Smooth muscle cell (in vitro differentiated cells): ENCODE measurements around the gene ADAMTS12. TPM values are rescaled to one million over a fixed set of nuclear protein-coding genes. Genes with fewer than 3 reads are reported as not detected.

Source experiments
- DNase-seq: peaks from one replicate; lab custom pipeline; 2025; ENCODE audit not compliant: unreplicated experiment; lab: John Stamatoyannopoulos, UW
- H2AFZ ChIP-seq: fragments of 200-600 bp; sonication (generic); 2 replicates; pipeline ENCODE4 v1.6.0; 2016; ENCODE audit warnings: antibody characterized with exemption, low read depth, mild to moderate bottlenecking
- H3F3A ChIP-seq: fragments of 200-600 bp; sonication (generic); 2 replicates; pipeline ENCODE4 v1.6.0; 2017; ENCODE audit warnings: antibody characterized with exemption, low read depth
- H3K27ac ChIP-seq: fragments of 200-600 bp; sonication (generic); 2 replicates; pipeline ENCODE4 v1.5.1; 2016; ENCODE audit warnings: low read depth, mild to moderate bottlenecking
- H3K27me3 ChIP-seq: fragments of 200-600 bp; sonication (generic); 2 replicates; pipeline ENCODE4 v1.6.1; 2016; ENCODE audit warnings: low read depth, mild to moderate bottlenecking
- H3K36me3 ChIP-seq: fragments of 200-600 bp; sonication (generic); 2 replicates; pipeline ENCODE4 v1.5.1; 2016; ENCODE audit warnings: low read depth
- H3K4me1 ChIP-seq: fragments of 200-600 bp; sonication (generic); 2 replicates; pipeline ENCODE4 v1.5.1; 2016; ENCODE audit warnings: low read depth
- H3K4me2 ChIP-seq: fragments of 200-600 bp; sonication (generic); 2 replicates; pipeline ENCODE4 v1.6.0; 2016; ENCODE audit warnings: mild to moderate bottlenecking
- H3K4me3 ChIP-seq: fragments of 200-600 bp; sonication (generic); 2 replicates; pipeline ENCODE4 v1.5.1; 2016; ENCODE audit warnings: mild to moderate bottlenecking
- H3K79me2 ChIP-seq: fragments of 200-600 bp; sonication (generic); 2 replicates; pipeline ENCODE4 v1.6.0; 2016; ENCODE audit warnings: low read depth, mild to moderate bottlenecking
- H3K9ac ChIP-seq: fragments of 200-600 bp; sonication (generic); 2 replicates; pipeline ENCODE4 v1.6.0; 2016; ENCODE audit warnings: low read depth
- H3K9me3 ChIP-seq: fragments of 200-600 bp; sonication (generic); replicated peaks from 2 replicates; pipeline ENCODE4 v1.5.1; 2016; ENCODE audit warnings: low read depth
- H4K20me1 ChIP-seq: fragments of 200-600 bp; sonication (generic); 2 replicates; pipeline ENCODE4 v1.6.0; 2016; ENCODE audit warnings: low read depth
- WGBS: methylation state at CpG from one replicate; pipeline ENCODE4 v1.1.7; 2016; ENCODE audit warnings: low lambda C conversion rate; 5-methylcytosine and 5-hydroxymethylcytosine counted together
- polyA plus RNA-seq: library from polyadenylated mRNA; unstranded; fragments of >200 nt; fragmentation: Nextera tagmentation; extraction: Ambion mirVana; gene quantifications from 2 replicates; pipeline ENCODE4 v1.2.1, GENCODE V29; 2016
- total RNA-seq: library from RNA; depleted of rRNA; stranded (reverse); fragments of >200 nt; gene quantifications from 2 replicates; pipeline ENCODE4 v1.2.3, GENCODE V29; 2014
- TF ChIP-seq, protein P1 (sequence below): fragments of 200-600 bp; sonication (generic); IDR thresholded peaks from 2 replicates; pipeline ENCODE4 v1.5.1; 2017; ENCODE audit warnings: borderline replicate concordance, mild to moderate bottlenecking, antibody characterized with exemption; ENCODE audit not compliant: insufficient read depth, poor library complexity, severe bottlenecking

ADAMTS12 gene
- total and polyA plus RNA-seq, 2 experiments from 2014 or later = 34.3 to 84.9 TPM

DNA sequence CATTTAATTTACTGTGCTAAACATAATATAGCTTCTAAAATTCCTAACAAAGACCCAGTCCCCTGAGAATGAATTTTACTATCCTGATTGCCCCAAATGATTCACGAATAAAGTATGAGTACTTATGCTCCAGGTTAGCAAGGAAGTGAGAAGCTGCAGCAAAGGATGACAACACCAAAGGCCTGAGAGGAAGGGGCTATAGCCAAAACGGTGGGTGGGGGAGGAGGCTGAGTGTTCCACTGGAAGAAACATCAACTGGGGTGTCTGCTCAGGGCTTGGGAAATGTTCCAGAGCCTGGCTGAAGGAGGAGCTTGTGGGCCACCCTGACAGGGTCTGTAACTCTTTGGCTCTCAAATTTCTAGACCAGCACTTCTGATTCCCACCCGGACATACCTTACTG is 157.3 kb downstream of the ADAMTS12 start:
- H3K4me3 ChIP-seq = no peak overlapping the region
- H3K27ac ChIP-seq = peak overlapping the region; percentile 47
- peaks cover 5% of the 10 kb centered on the region for H3K4me1 ChIP-seq
- H4K20me1 ChIP-seq = no peaks in the 10 kb centered on the region
- H3K36me3 ChIP-seq = no peaks in the 10 kb centered on the region
- no peaks in the 10 kb centered on the region for H3K9me3 ChIP-seq
- no peaks in the 10 kb centered on the region for H3K27me3 ChIP-seq
- WGBS = 63% methylated on average over 3 of the region's 3 CpGs
- H3K4me2 ChIP-seq = no peak overlapping the region
- no peak for DNase-seq
- H2AFZ ChIP-seq = no peak overlapping the region
- H3F3A ChIP-seq = no peaks in the 10 kb centered on the region
- no peak overlapping the region for H3K9ac ChIP-seq
- no peaks in the 10 kb centered on the region for H3K79me2 ChIP-seq
- TF ChIP-seq, protein P1, sequence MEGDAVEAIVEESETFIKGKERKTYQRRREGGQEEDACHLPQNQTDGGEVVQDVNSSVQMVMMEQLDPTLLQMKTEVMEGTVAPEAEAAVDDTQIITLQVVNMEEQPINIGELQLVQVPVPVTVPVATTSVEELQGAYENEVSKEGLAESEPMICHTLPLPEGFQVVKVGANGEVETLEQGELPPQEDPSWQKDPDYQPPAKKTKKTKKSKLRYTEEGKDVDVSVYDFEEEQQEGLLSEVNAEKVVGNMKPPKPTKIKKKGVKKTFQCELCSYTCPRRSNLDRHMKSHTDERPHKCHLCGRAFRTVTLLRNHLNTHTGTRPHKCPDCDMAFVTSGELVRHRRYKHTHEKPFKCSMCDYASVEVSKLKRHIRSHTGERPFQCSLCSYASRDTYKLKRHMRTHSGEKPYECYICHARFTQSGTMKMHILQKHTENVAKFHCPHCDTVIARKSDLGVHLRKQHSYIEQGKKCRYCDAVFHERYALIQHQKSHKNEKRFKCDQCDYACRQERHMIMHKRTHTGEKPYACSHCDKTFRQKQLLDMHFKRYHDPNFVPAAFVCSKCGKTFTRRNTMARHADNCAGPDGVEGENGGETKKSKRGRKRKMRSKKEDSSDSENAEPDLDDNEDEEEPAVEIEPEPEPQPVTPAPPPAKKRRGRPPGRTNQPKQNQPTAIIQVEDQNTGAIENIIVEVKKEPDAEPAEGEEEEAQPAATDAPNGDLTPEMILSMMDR = no peak

DNA sequence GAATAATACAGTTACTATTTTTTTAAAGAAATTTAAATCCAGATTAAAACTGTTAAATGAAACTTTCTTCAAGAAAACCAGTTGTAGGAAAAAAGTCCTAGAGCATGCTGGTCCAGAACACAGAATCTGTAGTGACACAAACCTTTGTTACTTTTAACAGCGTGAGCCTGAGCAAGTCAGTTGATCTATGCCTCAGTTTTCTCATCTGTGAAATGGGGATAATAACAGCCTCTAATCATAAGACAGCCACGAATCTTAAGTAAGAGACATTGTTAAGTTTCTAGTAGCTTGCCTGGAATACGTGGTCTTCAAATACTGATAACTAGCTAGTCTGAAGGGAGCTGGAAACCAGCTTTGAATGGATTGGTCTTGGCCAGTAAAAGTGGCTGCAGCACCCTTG is 158.6 kb downstream of the ADAMTS12 start:
- no peak overlapping the region for H3K4me3 ChIP-seq
- no peaks in the 10 kb centered on the region for H3K79me2 ChIP-seq
- H3K4me1 ChIP-seq = peaks cover 5% of the 10 kb centered on the region
- no peaks in the 10 kb centered on the region for H3K9me3 ChIP-seq
- no peaks in the 10 kb centered on the region for H3K27me3 ChIP-seq
- H3K27ac ChIP-seq = no peak overlapping the region
- H2AFZ ChIP-seq = no peak overlapping the region
- WGBS = 96% methylated on average over 3 of the region's 3 CpGs
- no peaks in the 10 kb centered on the region for H3K36me3 ChIP-seq
- H3F3A ChIP-seq = no peaks in the 10 kb centered on the region
- TF ChIP-seq, protein P1 = no peak
- H3K4me2 ChIP-seq = no peak overlapping the region
- H4K20me1 ChIP-seq = no peaks in the 10 kb centered on the region
- DNase-seq = no peak
- H3K9ac ChIP-seq = no peak overlapping the region

DNA sequence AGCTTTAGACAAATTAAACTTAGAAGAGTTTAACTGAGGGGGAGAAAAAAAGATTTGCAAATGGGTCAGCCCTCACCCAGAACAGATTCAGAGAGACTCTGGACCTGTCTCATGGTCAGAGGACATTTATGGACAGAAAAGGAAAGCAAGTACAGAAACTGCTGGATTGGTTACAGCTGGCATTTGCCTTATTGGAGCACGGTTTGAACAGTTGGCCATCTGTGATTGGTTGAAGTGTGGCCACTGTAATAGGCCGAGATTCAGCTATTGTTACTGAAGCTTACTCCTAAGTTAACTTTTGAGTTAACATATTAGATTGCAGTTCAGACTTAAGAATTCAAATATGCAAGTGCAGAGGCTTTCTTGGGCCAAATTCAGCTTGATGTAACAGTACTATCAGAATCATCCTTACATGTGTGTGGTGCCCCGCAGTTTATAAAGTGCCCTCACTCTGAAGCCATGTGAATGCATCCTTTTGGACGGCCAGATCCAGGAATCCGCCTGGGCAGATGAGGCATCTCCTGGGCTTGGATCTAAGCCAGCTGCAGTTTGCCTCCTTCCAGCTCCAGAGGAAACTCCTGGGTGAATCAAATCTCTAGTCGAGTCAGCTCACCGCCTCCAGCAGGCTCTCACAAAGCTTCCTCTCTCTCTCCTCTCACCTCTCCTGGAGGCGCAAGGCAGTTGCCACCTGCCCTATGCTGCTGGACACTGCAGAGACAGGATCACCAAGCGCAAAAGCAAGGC is 165.2 kb downstream of the ADAMTS12 start:
- Histone ChIP-seq H3K27me3 (no peaks in the 10 kb centered on the region), H3F3A (no peaks in the 10 kb centered on the region), H3K4me1 (no peaks in the 10 kb centered on the region), H3K9me3 (no peaks in the 10 kb centered on the region), H4K20me1 (no peaks in the 10 kb centered on the region), H2AFZ (no peak overlapping the region), H3K27ac (no peak overlapping the region), H3K79me2 (no peaks in the 10 kb centered on the region), H3K9ac (no peak overlapping the region), H3K4me2 (no peak overlapping the region), H3K4me3 (no peak overlapping the region), H3K36me3 (no peaks in the 10 kb centered on the region)
- TF ChIP-seq, protein P1 = no peak
- no peak for DNase-seq
- WGBS = 82% methylated on average over 9 of the region's 9 CpGs

DNA sequence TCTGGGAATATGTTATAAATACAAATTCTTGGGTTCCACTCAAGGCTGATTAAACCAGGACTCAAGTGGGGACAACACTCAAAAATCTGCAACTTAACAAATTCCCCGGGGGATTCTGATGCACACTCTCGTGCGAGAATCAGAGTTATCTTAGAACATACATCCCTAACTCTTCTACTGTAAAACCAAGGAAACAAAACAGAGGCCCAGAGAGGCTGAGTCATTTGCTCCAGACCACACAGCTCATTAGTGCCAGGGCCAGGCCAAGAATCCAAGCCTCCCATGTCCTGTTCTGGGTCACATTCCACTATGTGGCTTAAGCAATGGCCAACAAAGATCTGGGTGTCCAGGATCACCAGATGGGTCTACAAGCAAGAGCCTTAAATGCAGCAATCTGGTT is 166.0 kb downstream of the ADAMTS12 start:
- Histone ChIP-seq H3K9ac (no peak overlapping the region), H2AFZ (no peak overlapping the region), H3K79me2 (no peaks in the 10 kb centered on the region), H3K4me2 (no peak overlapping the region), H3K27ac (no peak overlapping the region), H3K36me3 (no peaks in the 10 kb centered on the region), H3K4me3 (no peak overlapping the region), H4K20me1 (no peaks in the 10 kb centered on the region), H3K27me3 (no peaks in the 10 kb centered on the region), H3K9me3 (no peaks in the 10 kb centered on the region), H3K4me1 (no peaks in the 10 kb centered on the region), H3F3A (no peaks in the 10 kb centered on the region)
- no peak for DNase-seq
- TF ChIP-seq, protein P1 = no peak
- WGBS = 44% methylated on average over 3 of the region's 3 CpGs
